Measurements from ENCODE around the gene FMNL1. TPM values are rescaled to one million over a fixed set of nuclear protein-coding genes. Genes with fewer than 3 reads are reported as not detected.
A peak's percentile ranks its signal among the peaks of the same experiment; 100 is the strongest.

The FMNL1 gene
- polyA plus RNA-seq, 4 donors: 3.1 to 15.4 (median 6.9) TPM

DNA sequence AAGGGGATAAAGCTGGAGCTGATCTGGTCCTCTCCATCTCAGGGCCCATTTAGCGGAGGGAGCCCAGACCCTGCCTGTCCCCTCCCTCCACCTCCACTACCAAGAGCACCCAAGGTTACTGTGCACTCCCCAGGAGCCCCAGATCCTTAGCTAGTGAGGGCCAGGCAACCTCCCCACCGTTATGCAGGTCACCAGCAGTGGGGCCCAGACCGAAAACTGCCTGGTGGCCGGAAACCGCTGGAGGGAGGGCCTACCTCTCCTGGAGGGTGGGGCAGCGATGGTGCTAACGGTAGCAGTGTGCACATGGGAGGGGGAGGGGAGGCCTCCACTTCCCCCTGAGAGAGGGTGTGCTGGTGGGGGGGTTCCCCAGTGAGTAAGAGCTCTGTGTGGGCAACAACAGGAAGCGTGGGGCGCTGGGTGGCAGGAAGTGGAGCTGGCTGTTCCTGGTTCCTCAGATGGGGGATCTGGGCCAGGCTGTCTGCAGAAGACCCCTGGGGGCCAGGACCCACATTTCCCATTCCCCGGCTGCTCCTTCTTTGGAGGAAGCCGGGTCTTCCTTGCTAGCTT is 4.4 kb downstream of the FMNL1 start:
- H3K27ac ChIP-seq (ENCODE audit: low read depth in 1 of 3, low read length in 2 of 3): peak overlapping the region in 2 of 3 donors; percentile 82 to 90
- 67 to 75% (median 67%) methylated on average over 11 of the region's 11 CpGs for WGBS, 3 donors
- H3K4me3 ChIP-seq (ENCODE audit: low read depth in 1 of 3, low read length in 3 of 3): peak overlapping the region in 1 of 3 donors; percentile 24
- peaks cover 0 to 38% (median 2%) of the 10 kb centered on the region in 3 donors for H3K27me3 ChIP-seq (ENCODE audit: control insufficient read depth in 3 of 3, insufficient read depth in 3 of 3, low read length in 3 of 3)
- no peaks in the 10 kb centered on the region for H3K36me3 ChIP-seq (ENCODE audit: control insufficient read depth in 3 of 3, insufficient read depth in 2 of 3, low read depth in 1 of 3, low read length in 3 of 3)
- no peaks in the 10 kb centered on the region for H3K9me3 ChIP-seq (ENCODE audit: control insufficient read depth in 2 of 2, insufficient read depth in 1 of 2, low read depth in 1 of 2, low read length in 1 of 2)
- peaks cover 0 to 19% (median 3%) of the 10 kb centered on the region in 3 donors for H3K4me1 ChIP-seq (ENCODE audit: control insufficient read depth in 3 of 3, insufficient read depth in 2 of 3, low read depth in 1 of 3, low read length in 2 of 3)
- DNase-seq (peak; percentile 11 to 73), FAIRE-seq (no peak)

GRCh38 chr17:45226576-45226975 is 4.9 kb downstream of the FMNL1 start:
- DNase-seq (no peak), FAIRE-seq (no peak)
- no peaks in the 10 kb centered on the region for H3K36me3 ChIP-seq (ENCODE audit: control insufficient read depth in 3 of 3, insufficient read depth in 2 of 3, low read depth in 1 of 3, low read length in 3 of 3)
- peaks cover 0 to 39% (median 0%) of the 10 kb centered on the region in 3 donors for H3K27me3 ChIP-seq (ENCODE audit: control insufficient read depth in 3 of 3, insufficient read depth in 3 of 3, low read length in 3 of 3)
- peak overlapping the region in 1 of 3 donors; percentile 24 for H3K4me3 ChIP-seq (ENCODE audit: low read depth in 1 of 3, low read length in 3 of 3)
- no peaks in the 10 kb centered on the region for H3K9me3 ChIP-seq (ENCODE audit: control insufficient read depth in 2 of 2, insufficient read depth in 1 of 2, low read depth in 1 of 2, low read length in 1 of 2)
- 60 to 73% (median 65%) methylated on average over 3 of the region's 3 CpGs for WGBS, 3 donors
- peak overlapping the region in 2 of 3 donors; percentile 82 to 90 for H3K27ac ChIP-seq (ENCODE audit: low read depth in 1 of 3, low read length in 2 of 3)
- peaks cover 0 to 19% (median 3%) of the 10 kb centered on the region in 3 donors for H3K4me1 ChIP-seq (ENCODE audit: control insufficient read depth in 3 of 3, insufficient read depth in 2 of 3, low read depth in 1 of 3, low read length in 2 of 3)

DNA sequence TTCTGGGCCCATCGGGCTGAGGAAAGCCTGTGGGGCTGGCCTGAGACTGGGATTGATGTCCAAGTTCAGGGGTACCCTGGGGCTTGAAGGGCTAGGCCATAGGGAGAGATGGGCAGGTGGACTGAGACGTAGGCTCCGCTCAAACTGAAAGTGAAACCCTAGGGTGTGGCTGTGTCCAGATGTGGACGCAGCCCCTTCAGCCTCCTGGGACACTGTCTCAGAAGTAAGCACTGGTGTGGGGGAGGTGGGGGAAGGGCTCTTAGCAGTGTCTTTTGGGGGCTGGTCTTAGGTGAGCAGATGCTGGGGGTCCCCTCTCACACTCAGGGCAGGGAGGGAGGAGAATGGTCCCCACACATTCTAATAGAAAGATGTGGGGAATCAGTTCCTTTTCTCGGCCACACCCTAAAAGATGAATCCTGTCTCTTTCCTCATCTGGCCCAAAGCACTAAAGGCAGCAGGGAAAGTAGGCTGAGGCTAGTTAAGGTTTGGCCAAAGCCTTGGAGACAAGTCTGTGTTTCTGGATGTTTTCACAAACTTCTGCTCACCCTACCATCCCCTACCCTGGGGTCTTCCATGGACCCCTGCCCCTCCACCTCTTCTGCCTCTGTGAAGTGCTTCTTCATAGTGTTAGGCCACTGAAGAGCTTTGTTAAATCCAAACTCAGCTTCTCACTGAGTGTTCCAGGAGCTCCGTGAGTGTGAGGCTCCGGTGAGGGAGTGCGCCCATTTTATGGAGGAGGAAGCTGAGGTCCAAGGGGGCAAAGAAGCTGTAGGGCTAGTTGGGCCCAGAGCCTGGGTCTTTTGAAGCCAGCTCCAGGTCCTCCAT is 5.6 kb downstream of the FMNL1 start:
- WGBS, 3 donors: 49 to 51% (median 50%) methylated on average over 8 of the region's 8 CpGs
- H3K9me3 ChIP-seq (ENCODE audit: control insufficient read depth in 2 of 2, insufficient read depth in 1 of 2, low read depth in 1 of 2, low read length in 1 of 2): no peaks in the 10 kb centered on the region
- peaks cover 0 to 37% (median 0%) of the 10 kb centered on the region in 3 donors for H3K27me3 ChIP-seq (ENCODE audit: control insufficient read depth in 3 of 3, insufficient read depth in 3 of 3, low read length in 3 of 3)
- H3K4me1 ChIP-seq (ENCODE audit: control insufficient read depth in 3 of 3, insufficient read depth in 2 of 3, low read depth in 1 of 3, low read length in 2 of 3): peaks cover 0 to 18% (median 3%) of the 10 kb centered on the region in 3 donors
- H3K36me3 ChIP-seq (ENCODE audit: control insufficient read depth in 3 of 3, insufficient read depth in 2 of 3, low read depth in 1 of 3, low read length in 3 of 3): no peaks in the 10 kb centered on the region
- peak overlapping the region in 1 of 3 donors; percentile 9 for H3K4me3 ChIP-seq (ENCODE audit: low read depth in 1 of 3, low read length in 3 of 3)
- H3K27ac ChIP-seq (ENCODE audit: low read depth in 1 of 3, low read length in 2 of 3): peak overlapping the region in 2 of 3 donors; percentile 82 to 90
- DNase-seq: peak in 1 of 2 donors; percentile 46
- no peak for FAIRE-seq

GRCh38 chr17:45227926-45228762 is 6.5 kb downstream of the FMNL1 start:
- H3K4me1 ChIP-seq (ENCODE audit: control insufficient read depth in 3 of 3, insufficient read depth in 2 of 3, low read depth in 1 of 3, low read length in 2 of 3): peaks cover 0 to 17% (median 3%) of the 10 kb centered on the region in 3 donors
- 36 to 57% (median 43%) methylated on average over 17 of the region's 17 CpGs for WGBS, 3 donors
- DNase-seq (no peak), FAIRE-seq (no peak)
- peaks cover 0 to 31% (median 0%) of the 10 kb centered on the region in 3 donors for H3K27me3 ChIP-seq (ENCODE audit: control insufficient read depth in 3 of 3, insufficient read depth in 3 of 3, low read length in 3 of 3)
- H3K9me3 ChIP-seq (ENCODE audit: control insufficient read depth in 2 of 2, insufficient read depth in 1 of 2, low read depth in 1 of 2, low read length in 1 of 2): no peaks in the 10 kb centered on the region
- H3K27ac ChIP-seq (ENCODE audit: low read depth in 1 of 3, low read length in 2 of 3): peak overlapping the region in 2 of 3 donors; percentile 82 to 90
- peak overlapping the region in 1 of 3 donors; percentile 6 for H3K4me3 ChIP-seq (ENCODE audit: low read depth in 1 of 3, low read length in 3 of 3)
- no peaks in the 10 kb centered on the region for H3K36me3 ChIP-seq (ENCODE audit: control insufficient read depth in 3 of 3, insufficient read depth in 2 of 3, low read depth in 1 of 3, low read length in 3 of 3)

DNA sequence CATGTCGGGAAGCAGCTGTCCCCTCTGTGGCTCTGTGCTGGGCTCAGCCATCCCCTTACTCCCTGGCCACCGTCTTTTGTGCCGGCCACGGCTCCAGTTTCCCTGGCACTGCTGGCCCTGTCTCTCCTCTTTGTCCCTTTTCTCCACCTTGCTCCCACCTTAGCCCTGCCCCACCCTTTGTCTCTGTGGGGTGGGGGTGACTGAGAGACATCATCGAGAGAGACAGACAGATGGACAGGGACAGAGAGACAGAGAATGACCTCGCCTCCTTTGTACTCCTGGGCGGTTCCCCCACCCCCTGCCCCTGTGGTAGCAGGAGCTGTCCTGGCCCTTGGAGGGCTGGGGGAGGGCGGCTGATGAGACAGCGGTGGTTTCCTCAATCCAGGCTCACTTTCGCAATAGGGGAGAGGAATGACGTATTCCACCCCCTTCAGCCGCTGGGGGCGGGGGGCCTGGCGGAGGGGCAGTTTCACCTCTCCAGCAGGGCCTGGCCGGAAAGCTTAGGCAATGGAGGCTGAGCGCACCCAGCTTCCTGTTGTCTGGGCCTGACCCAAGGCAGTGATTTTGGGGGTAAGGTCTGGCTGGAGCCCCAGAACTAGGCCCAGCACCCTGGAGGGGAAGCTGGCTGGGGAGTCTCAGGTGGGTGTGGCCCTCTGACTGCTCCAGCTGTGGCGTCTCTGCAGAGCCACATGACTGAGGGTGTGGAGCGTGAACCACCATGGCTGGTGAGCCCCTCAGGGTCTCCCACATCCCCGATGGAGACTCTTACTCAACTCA is 7.3 kb downstream of the FMNL1 start:
- H3K9me3 ChIP-seq (ENCODE audit: control insufficient read depth in 2 of 2, insufficient read depth in 1 of 2, low read depth in 1 of 2, low read length in 1 of 2): no peaks in the 10 kb centered on the region
- H3K27me3 ChIP-seq (ENCODE audit: control insufficient read depth in 3 of 3, insufficient read depth in 3 of 3, low read length in 3 of 3): peaks cover 0 to 28% (median 0%) of the 10 kb centered on the region in 3 donors
- peak overlapping the region; percentile 18 to 90 (median 82) for H3K27ac ChIP-seq (ENCODE audit: low read depth in 1 of 3, low read length in 2 of 3)
- H3K4me3 ChIP-seq (ENCODE audit: low read depth in 1 of 3, low read length in 3 of 3): peak overlapping the region in 1 of 3 donors; percentile 6
- DNase-seq: peak; percentile 28 to 50
- H3K4me1 ChIP-seq (ENCODE audit: control insufficient read depth in 3 of 3, insufficient read depth in 2 of 3, low read depth in 1 of 3, low read length in 2 of 3): peaks cover 0 to 17% (median 3%) of the 10 kb centered on the region in 3 donors
- no peak for FAIRE-seq
- H3K36me3 ChIP-seq (ENCODE audit: control insufficient read depth in 3 of 3, insufficient read depth in 2 of 3, low read depth in 1 of 3, low read length in 3 of 3): no peaks in the 10 kb centered on the region
- WGBS, 3 donors: 38 to 60% (median 51%) methylated on average over 19 of the region's 19 CpGs

GRCh38 chr17:45229681-45230409 is 8.2 kb downstream of the FMNL1 start:
- Histone ChIP-seq H3K36me3 (ENCODE audit: control insufficient read depth in 3 of 3, insufficient read depth in 2 of 3, low read depth in 1 of 3, low read length in 3 of 3) (no peaks in the 10 kb centered on the region), H3K4me1 (ENCODE audit: control insufficient read depth in 3 of 3, insufficient read depth in 2 of 3, low read depth in 1 of 3, low read length in 2 of 3) (peaks cover 0 to 17% (median 3%) of the 10 kb centered on the region in 3 donors), H3K9me3 (ENCODE audit: control insufficient read depth in 2 of 2, insufficient read depth in 1 of 2, low read depth in 1 of 2, low read length in 1 of 2) (no peaks in the 10 kb centered on the region), H3K27me3 (ENCODE audit: control insufficient read depth in 3 of 3, insufficient read depth in 3 of 3, low read length in 3 of 3) (peaks cover 0 to 21% (median 0%) of the 10 kb centered on the region in 3 donors), H3K27ac (ENCODE audit: low read depth in 1 of 3, low read length in 2 of 3) (peak overlapping the region; percentile 18 to 90 (median 82)), H3K4me3 (ENCODE audit: low read depth in 1 of 3, low read length in 3 of 3) (no peak overlapping the region)
- WGBS, 3 donors: 66 to 85% (median 69%) methylated on average over 14 to 16 of the region's 16 CpGs
- no peak for FAIRE-seq
- no peak for DNase-seq

DNA sequence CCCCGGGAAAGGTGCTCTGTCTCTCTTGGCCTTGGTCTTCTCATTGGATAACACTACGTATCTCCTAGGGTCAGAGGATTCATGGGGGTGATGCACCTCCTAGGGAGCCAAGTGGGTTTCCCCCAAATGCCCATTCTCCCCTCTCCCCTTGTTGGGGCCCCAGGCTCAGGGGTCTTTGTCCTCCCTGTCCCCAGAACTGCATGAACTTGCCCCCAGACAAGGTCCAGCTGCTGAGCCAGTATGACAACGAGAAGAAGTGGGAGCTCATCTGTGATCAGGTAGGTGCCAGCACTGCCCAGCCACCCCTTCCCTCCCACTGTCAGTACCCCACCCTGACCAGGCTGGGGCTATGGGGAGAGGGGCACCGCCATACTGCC is 8.7 kb downstream of the FMNL1 start:
- FAIRE-seq: no peak
- WGBS, 3 donors: 70 to 83% (median 81%) methylated on average over 4 of the region's 4 CpGs
- Histone ChIP-seq H3K9me3 (ENCODE audit: control insufficient read depth in 2 of 2, insufficient read depth in 1 of 2, low read depth in 1 of 2, low read length in 1 of 2) (no peaks in the 10 kb centered on the region), H3K4me3 (ENCODE audit: low read depth in 1 of 3, low read length in 3 of 3) (no peak overlapping the region), H3K27ac (ENCODE audit: low read depth in 1 of 3, low read length in 2 of 3) (peak overlapping the region in 1 of 3 donors; percentile 90), H3K36me3 (ENCODE audit: control insufficient read depth in 3 of 3, insufficient read depth in 2 of 3, low read depth in 1 of 3, low read length in 3 of 3) (no peaks in the 10 kb centered on the region), H3K4me1 (ENCODE audit: control insufficient read depth in 3 of 3, insufficient read depth in 2 of 3, low read depth in 1 of 3, low read length in 2 of 3) (peaks cover 0 to 17% (median 3%) of the 10 kb centered on the region in 3 donors), H3K27me3 (ENCODE audit: control insufficient read depth in 3 of 3, insufficient read depth in 3 of 3, low read length in 3 of 3) (peaks cover 0 to 21% (median 0%) of the 10 kb centered on the region in 3 donors)
- DNase-seq: no peak

Data from small intestine (tissue), 7 donors.